SH-SY5Y (cell line): ENCODE measurements around the gene SPRR5.

ENCODE experiments used
- GATA2 ChIP-seq: IDR thresholded peaks from 2 replicates; pipeline ENCODE4 v1.6.1; 2011; ENCODE audit warnings: mild to moderate bottlenecking, low read depth, low read length
- GATA3 ChIP-seq: IDR thresholded peaks from 2 replicates; pipeline ENCODE4 v1.6.1; 2011; ENCODE audit warnings: low read depth, mild to moderate bottlenecking, low read length, moderate library complexity

- no peak for TF ChIP-seq GATA2
- TF ChIP-seq GATA3, result no peak
Observed at GRCh38 chr1:152965853-152966252, 18.8 kb downstream of the SPRR5 start.
